ENCODE measurements around the gene TEKT3. TPM values are rescaled to one million over a fixed set of nuclear protein-coding genes. Genes with fewer than 3 reads are reported as not detected.

Gene TEKT3
- total and polyA plus RNA-seq, 2 donors (not counting 3 experiments of a cell fraction or from before 2014, with no cell fraction given): 0.28 TPM; not detected in 1

GRCh38 chr17:15386083-15386482 is 44.7 kb upstream of the TEKT3 start:
- Histone ChIP-seq H3K4me1 (ENCODE audit: control insufficient read depth, extremely low read depth, insufficient read depth, low read length) (peaks cover 3% of the 10 kb centered on the region), H3K27ac (ENCODE audit: insufficient read depth, low read depth, low read length) (no peak overlapping the region), H3K9me1 (replicated peaks; ENCODE audit: control insufficient read depth, extremely low read depth, insufficient read depth, low read length) (no peaks in the 10 kb centered on the region), H3K79me2 (ENCODE audit: control insufficient read depth, insufficient read depth, low read length) (no peaks in the 10 kb centered on the region), H3K4me3 (replicated peaks in 1 of 3; ENCODE audit: insufficient read depth in 1 of 3, low read depth in 1 of 3, low read length in 3 of 3) (no peak overlapping the region), H3K36me3 (ENCODE audit: control insufficient read depth in 2 of 2, extremely low read depth in 1 of 2, insufficient read depth in 2 of 2, low read length in 2 of 2) (no peaks in the 10 kb centered on the region), H2AFZ (ENCODE audit: low read depth, low read length) (no peak overlapping the region), H3K27me3 (ENCODE audit: control insufficient read depth in 2 of 2, insufficient read depth in 2 of 2, low read length in 2 of 2) (peaks cover 3 to 6% of the 10 kb centered on the region in 2 experiments), H3K9me3 (replicated peaks; ENCODE audit: control insufficient read depth, insufficient read depth, low read length) (no peaks in the 10 kb centered on the region), H3K9ac (replicated peaks; ENCODE audit: extremely low read depth, insufficient read depth, low read length) (no peak overlapping the region), H3K4me2 (ENCODE audit: insufficient read depth, low read length) (no peak overlapping the region), H4K20me1 (replicated peaks; ENCODE audit: control insufficient read depth, extremely low read depth, insufficient read depth, low read length) (no peaks in the 10 kb centered on the region)
- DNase-seq (ENCODE audit: low read depth, low spot score) (no peak), FAIRE-seq (no peak)
- ChIA-PET POLR2A (no interaction called here), CTCF (interaction anchor here (1.0 kb wide), 1 partner anchor 24 kb away, joined by 3 read pairs; no protein-coding TSS in a partner anchor)
- intact Hi-C loops (cut with micrococcal nuclease): no loop called here
- BruUV-seq (replicated peaks): no TSS peak
- TF ChIP-seq FOS (IDR thresholded peaks at IDR 0.05; ENCODE audit: borderline replicate concordance, insufficient read depth, low read length) (no peak), CTCF (IDR thresholded peaks at IDR 0.05; ENCODE audit: extremely low read depth in 1 of 2, insufficient read depth in 1 of 2, low read depth in 1 of 2, low read length in 2 of 2) (no peak), MAX (IDR thresholded peaks at IDR 0.05; ENCODE audit: insufficient read depth, insufficient read length) (no peak), EZH2 (IDR thresholded peaks at IDR 0.05; ENCODE audit: borderline replicate concordance, low read depth, low read length, severe bottlenecking) (no peak), MYC (IDR thresholded peaks at IDR 0.05; ENCODE audit: low read depth, low read length) (no peak), POLR2A (IDR thresholded peaks at IDR 0.05; ENCODE audit: low read depth, low read length) (no peak), GATA2 (IDR thresholded peaks at IDR 0.05; ENCODE audit: insufficient read depth, insufficient read length, low read depth, low read length) (no peak), JUN (IDR thresholded peaks at IDR 0.05; ENCODE audit: borderline replicate concordance, insufficient read depth, insufficient read length, low read depth) (no peak), POLR2AphosphoS5 (IDR thresholded peaks at IDR 0.05; ENCODE audit: insufficient read depth, low read depth, low read length) (no peak)
- dilution Hi-C loops (cut with MboI; ENCODE audit: extremely low pct_ligation_motif_present, low sequenced_read_pairs): no loop called here
